ENCODE measurements around the gene PTOV1.

PTOV1 gene

DNA sequence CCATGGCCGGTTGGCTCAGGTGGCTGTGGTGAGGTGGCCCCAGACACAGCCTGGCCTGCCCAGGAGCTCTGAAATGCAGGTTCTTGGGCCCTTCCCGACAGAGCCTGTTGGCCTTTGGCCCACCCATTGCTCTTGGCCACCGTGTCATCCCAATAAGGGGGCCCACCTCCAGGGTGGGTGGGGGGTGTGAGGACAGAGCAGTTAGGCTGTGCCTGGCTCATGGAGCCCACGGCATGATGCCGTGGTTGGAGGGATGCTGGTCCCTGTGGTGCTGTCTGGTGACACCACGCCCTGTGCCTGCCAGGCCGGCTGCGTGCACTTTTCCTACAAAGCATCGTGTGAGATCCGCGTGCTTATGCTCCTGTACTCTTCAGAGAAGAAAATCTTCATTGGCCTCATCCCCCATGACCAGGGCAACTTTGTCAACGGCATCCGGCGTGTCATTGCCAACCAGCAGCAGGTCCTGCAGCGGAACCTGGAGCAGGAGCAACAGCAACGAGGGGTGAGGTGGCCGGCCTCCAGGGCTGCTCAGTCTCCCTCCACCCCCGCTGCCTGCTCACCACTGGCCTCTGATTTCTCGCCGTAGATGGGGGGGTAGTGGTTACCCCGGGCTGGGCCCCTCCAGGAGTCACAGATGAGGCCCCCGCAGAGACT lies 8.8 kb downstream of the PTOV1 start:
- DNase-seq (ENCODE audit: low spot score), result no peak

DNA sequence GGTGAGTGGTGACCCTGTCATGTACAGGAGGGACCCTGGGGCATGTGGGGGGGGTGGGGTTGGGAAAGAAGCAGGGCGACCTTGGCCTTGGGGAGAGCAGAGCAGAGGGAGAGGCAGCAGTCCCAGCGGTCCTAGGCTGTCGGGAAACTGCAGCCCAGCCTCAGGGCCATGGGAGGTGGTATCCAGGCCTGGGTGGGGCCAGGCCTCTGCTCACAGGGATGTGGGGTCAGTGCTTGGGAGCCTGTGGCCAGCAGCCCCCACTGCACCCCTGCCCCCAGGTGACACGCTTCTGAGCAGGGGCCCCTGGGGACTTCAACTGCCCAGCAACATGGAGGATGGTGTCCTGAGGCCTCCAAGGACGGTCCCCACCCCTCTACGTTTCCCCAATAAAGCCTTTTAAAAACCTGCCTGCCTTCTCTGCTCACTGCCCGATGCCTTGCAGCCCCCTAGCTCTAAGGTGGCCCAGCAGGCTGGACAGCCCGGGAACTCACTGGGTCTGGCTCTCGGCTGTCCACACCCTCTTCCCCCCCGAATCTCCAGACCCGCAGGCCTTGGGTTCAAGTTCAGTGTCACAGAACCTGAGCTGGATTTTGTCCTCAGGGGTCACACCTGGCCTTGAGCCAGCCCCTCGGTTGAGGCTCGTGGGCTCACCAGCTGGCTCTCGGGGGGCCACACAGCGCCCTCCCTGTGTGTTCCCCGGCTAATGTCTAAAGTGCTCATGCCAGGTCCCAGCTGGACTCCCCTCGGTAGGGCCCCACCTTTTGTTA lies 9.6 kb downstream of the PTOV1 start:
- no peak for DNase-seq (ENCODE audit: low spot score)

DNA sequence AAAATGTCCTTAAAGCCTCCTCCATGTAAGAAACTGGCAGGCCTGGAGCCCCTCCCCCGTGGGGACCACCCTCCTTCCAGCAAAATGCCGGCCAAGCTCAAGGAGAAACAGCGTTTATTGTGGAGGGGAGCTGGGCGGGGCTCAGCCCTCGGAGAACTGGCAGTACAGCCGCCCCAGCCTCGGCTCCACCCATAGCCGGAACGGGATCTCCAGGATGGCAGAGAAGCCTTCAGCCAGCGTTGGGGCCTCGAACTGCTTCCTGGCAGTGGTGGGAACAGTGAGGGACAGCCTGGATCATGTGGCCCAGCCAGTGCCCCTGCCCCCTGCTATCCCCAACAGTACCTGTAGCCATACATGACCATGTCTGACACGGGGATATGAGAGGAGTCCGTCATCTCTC lies 10.1 kb downstream of the PTOV1 start:
- DNase-seq (ENCODE audit: low spot score), result no peak

DNA sequence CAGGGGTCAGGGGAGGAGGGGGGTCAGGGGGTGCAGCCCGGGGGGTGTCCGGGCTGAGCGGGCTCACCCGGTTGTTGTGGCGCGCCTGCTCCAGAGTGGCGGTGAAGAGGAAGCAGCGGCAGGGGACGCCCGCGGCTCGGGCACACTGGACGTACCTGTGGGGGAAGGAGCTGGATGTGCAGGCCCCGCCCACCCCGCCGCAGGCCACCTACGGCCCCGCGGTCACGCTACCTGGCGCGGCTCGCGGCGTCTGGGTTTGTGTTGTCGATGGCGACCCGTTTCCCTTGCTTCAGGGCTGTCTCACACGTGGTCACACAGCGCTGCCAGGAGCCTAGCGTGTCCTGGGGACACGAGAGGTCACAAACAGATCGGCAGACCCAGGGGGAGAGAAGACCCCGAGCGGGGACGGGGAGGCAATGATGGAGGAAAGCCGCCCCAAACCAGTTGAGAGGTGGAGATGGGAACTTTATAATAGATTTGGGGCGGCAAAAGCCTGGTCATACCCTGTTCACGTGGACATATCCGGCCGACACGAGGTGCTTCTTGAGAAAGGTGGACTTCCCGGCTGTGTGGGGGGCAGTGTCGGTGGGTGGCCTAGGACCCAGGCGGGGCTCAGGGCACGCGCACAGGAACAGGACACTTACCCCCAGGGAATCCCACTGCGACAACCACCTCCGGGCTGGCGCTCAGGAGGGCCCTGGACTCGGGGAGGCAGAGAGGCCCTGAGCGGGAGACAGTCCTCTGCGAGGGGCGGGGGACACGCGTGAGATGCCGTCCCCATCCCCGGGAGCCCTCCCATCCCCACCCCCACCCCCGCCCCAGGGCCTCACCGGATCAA lies 10.8 kb downstream of the PTOV1 start:
- no peak for DNase-seq (ENCODE audit: low spot score)

DNA sequence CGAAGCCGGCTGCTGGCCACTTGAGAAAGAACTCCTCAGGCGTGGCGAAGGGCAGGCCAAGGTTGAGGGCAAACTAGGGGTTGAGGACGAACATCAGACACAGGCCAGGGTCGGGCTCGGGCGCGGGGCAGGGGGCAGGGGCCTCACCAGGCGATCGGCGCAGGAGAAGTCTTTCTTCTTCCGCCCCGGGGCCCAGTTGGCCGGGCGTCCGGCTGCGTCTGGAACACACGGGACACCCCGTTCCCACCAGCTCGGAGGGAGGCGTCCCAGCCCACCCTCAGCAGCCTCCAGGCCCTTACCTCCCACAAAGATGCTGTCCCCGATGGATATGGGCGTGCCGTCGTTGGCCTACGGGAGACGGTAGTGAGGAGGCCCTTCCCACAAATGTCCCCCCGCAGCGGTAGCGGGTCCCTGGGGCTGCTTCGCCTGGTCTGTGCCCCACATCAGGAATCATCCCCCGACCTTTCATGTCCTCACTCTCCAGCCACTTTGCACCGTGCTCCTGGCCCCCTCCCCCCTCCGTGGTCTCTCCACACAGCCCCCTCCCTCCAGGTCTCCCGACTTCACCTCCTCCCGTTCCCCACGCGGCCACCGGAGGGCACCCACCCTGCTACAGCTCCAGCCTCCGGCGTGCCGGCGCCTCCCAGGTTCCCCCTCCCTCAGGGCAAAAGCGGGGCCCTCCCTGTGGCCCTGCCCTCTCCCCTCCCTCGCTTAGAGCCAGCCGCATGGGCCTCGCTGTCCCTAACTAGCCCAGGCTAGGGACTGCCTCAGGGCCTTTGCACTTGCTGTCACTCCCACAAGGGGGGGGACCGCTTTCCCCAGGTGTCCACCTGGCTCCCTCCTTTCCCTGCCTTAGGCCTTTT lies 11.7 kb downstream of the PTOV1 start:
- DNase-seq (ENCODE audit: low spot score), result peak; percentile 78

DNA sequence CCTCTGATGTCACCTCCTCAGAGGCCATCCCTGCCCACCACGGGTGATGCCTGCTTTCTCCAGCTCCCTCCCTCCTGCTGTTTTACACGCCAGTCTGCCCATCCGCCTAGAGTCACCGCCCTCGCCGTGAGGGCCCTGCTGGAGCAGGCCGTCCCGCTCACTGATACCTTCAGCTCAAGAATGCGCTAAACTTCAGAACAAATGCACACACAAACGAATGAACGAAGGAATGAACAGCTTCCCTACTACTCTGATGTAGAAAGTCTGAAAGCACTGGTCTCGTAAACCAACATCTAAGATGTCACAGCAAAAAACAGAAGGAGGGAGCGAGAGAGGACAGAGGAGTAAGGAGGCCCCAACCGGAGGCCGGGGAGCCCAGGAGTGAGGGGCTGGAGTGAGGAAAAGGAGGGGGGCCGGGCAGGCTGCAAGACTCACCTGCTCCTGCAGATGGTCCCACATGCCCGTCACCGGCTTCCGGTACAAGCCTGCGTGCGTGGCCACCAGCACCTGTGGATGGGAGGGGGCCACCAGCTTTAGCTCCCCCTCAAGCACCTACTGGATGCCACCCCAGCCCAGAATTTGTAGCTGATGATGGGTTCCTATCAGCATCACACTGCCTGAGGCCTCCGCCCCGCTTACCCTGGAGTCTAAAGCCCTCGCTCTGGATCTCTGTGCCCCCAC lies 12.4 kb downstream of the PTOV1 start:
- DNase-seq (ENCODE audit: low spot score), result no peak

DNA sequence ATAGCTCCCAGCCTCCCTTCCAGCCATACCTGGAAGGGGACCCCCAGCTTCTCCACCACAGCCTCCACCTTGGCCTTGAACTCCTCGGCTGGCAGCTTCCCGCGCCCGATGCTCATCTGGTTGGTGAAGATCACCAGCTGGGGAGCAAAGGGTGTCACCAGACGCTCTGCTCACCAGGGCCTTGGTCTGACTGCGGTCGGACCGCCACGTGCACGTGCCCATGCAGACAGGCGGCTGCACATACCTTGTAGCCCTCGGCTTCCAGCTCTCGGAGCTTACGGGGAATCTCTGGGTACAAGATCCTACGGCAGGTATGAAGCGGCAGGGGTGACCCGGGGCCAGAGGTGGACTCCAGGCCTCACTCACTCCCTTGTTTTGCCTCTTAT lies 13.0 kb downstream of the PTOV1 start:
- DNase-seq (ENCODE audit: low spot score), result no peak

DNA sequence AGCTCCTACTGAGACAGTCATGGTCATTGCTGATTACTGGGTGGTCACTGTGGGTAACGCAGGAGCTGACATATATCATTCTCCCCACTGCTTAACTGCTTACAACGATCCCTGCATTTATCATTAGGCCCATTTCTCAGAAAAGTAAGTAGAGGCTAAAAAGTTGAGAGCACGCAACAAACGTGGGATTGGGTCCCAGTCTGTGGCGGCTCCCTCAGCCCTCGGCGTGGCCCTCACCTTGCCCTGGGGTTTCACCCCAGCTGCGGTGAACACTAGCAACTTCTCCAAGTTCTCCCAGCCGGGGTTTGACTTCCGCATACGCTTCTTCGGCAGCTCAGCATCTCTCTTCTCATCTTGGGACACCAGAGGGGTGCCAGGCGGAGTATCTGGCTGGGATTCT lies 13.9 kb downstream of the PTOV1 start:
- DNase-seq (ENCODE audit: low spot score), result no peak

DNA sequence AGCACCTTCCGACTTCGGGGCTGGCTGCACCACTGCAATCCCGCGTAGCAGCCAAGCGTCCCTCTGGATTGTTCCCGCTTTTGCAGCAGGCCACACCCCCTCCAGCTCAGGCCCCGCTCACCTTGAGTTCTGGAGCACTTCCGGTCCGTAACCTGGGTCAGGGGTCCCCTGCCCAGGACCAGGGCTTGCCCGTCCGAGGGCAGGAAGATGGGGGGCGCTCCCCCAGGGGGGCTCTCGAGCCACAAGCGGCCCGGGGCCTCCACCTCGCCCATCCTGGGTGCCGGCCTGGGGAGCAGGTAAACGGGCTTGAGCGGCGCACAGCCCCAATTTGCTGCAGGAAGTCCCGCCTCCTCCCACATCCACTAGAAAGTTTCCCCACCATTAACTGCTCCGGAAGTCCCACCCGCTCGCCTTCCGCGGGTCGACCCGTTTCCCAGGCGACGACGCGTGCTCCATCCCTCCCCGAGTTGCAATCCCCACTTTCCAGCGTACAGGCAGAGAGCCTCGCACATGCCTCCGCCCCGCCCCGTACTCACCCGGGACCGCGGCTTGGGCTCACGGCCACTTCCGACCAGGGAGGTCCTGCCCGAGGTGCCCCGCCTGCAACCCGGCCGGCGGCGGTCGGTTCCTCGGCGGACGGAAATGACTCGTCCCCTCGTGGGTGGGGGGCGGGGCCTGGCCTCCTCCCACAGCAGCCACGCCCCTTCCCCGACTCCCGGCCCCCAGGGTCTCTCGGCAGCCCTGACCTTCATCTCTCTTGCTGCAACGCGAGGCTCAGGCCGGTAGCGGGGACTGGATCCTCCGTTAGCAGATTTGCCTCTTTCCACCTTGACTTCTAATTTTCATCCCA lies 16.2 kb downstream of the PTOV1 start, which contains the start of gene PNKP:
TSS of gene PNKP (minus strand) at position 644 of the 850 bp plus-strand sequence. CDS start at position 272, 372 bp downstream.
- DNase-seq (ENCODE audit: low spot score), result peak; percentile 93

DNA sequence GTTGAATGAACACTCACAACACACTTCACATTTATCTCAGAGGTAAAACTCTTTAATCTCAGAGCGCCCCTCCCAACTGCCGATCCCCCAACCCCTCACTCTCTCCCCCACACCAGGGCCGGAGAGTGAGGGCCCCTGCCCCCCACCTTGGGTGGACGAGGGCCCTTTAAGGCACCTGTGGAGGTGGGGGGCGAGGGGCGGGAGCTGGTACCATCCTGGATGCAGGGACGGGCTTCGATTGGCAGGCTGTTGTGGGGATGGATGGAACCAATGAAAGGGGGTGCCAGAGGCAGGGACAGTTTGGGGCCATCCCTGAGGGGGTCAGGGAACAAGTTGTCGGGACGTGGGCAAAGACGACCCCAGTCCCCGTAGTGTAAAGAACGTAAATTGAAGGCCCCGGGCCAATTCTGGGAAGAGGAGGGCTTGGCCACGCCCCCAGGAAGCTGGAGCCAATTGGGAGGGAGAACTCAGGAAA lies 18.1 kb downstream of the PTOV1 start:
- peak; percentile 60 for DNase-seq (ENCODE audit: low spot score)

DNA sequence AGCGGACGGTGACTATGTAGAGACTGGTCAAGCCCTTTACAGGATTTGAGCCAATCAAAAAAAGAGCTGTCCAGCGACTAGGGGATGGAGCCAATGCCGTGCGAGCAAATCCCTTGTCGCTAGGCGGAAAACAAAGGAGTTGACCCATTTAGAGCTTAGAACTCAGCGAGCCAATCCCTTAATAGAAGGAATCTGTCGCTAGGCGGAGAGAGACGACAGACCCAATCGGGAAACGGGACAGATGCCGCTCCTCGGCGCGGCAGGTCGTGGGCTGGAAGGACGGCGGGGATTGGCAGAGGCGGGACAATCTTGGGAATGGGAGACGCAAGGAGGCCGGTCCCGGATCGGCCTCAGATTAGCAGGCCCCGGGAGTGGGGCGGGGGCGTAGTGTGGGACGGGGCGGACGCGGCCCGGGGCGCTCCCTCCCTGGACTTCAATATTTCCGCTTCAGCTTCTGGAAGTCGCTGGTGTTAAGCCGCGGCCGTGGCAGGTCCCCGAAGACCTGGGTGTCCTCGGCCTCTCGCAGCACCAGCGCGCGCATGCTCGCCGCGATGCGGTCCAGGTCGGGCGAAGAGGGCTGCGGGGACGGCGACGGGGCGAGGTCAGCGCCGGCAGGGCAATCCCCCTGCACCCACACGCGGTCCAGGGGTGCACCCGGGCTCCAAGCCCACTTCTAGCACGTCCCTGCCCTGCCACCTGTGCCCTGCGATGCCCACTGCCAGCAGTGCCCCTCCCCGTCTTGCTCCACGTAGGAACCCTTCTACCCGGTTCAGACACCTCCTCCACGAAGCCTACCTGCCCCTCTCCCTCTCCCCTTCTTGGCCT lies 18.7 kb downstream of the PTOV1 start:
- peak; percentile 97 for DNase-seq (ENCODE audit: low spot score)

DNA sequence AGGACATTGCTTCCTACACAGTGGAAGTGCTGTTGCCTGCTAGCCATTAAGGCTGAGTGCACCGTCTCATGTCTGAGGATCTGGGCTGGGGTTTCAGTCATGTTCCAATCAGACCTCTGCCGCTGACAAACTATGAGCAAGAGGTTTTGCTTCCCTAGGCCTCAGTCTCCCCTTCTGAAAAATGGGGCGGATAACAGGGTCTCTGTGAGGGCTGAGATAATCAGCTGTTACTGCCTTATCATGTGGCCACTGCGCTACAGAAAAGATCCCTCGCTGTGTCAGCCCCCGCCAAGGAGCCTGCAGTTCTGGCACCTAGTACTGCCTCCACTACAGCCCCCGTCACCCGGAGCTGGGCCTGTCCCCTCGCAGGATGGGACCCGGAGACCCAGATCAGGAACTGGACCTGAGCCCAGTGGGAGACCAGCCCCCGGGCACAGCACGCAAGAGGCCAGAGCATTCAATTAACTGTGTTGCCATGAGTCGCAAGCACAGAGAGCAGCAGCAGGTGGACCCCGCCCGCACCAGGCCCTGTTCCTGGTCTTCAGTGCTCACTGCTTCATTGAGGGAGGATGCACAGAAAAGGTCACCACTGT lies 19.4 kb downstream of the PTOV1 start:
- DNase-seq (ENCODE audit: low spot score), result no peak

DNA sequence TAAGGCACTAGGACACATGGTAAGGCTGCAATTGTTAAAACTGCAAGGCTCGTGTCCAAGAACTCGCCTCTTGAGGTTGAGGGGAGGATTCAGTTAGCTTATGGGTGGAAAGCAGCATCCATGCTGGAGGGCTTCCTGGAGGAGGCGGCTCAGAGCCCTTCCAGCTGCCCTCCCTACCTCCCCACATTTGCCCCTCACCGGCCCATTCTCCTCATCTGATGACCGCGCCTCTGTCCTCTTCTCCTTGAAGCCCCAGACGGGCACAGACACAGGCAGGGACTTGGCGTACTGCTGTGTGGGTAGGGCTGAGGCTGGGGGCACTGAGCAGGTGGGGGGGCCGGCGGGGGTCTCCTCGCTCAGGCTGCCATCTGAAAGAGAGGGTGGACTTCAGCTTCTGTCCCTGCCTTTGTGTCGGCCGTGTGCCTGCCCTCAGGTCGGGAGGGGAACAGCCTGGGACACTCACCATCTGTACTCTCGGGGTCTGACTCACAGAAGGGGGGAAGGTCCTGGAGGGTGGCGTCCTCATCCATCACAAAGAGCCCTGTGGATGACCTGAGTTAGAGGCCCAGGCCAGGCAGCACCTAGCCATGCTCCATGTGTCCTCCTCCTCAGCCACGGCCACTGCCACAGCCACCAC lies 20.5 kb downstream of the PTOV1 start:
- DNase-seq (ENCODE audit: low spot score), result no peak

DNA sequence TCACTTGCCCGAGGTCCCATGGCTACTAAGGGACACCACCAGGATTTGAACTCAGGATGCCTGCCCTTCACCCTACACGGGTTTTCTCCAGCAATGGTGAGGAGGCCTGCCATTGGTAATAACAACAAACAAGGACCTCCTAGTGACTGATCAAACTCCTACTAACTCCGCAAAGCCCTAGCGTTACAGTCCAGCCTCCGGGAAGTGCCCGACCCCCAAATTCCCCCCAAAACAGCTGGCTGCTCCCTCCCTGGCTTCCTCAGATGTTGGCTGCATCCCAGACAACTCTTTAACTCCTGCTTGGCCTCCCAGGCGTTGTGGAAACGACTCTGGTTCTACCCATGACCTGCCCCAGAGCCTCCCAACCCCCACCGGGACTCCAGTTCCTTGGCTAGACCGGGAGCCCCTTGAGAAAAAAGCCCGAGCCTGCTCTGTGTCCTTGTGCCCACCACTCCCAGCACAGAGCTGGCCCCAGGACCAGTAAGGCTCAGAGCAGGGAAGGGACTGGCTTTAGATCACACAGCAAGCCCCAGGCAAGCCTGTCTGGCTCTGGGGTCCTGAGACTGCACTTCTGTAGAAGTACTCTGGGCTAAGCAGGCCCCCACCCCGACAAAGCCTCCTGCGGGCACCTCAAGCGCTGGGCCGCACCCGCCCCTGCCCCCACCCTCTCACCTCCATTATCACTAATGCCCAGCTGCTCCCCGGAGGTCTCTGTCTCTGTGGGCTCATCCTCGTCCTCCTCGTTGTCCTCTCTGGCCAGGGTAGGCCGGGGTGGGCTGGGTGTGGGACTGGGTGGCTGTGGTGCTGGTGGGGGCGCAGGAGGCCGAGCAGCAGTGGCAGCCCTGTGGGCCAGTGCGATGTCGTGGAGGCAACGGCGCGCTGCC lies 21.5 kb downstream of the PTOV1 start:
- no peak for DNase-seq (ENCODE audit: low spot score)

DNA sequence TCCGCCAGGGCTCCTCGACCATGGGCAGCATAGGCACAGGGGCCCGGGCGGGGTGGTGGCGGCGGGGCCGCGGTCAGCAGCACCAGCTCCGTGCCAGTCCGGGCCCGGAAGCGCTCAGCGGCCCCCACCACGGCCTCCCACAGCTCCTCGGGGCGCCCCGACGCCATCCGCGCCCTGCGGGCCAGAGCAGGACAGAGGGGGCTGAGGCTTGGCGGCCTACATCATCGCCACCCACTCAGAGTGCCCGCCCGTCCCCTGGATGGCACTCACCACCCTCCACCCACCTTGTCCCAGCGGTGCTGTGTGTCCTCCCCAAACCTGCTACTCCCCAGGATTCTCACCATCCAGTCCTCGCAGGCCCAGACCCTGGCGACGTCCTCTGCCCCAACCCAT lies 22.2 kb downstream of the PTOV1 start:
- DNase-seq (ENCODE audit: low spot score), result no peak

DNA sequence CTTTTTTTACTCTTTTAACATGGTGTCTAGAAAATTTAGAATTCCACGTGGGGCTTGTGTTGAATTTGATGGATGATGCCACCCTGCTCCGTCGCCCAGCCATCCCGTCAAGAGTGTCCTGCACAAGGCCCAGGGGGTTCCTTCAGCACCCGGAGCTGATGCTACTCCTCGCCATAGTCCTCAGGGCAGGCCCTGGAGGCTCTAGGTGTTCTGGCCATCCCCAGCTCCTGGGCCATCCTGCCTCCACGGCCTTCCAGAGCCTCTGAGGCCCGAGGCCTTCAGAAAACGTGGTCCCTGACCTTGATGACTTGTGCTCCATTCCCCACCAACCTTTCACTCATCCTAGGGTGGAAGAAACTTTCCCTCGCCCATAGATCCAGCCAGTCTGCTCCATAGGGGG lies 22.9 kb downstream of the PTOV1 start:
- DNase-seq (ENCODE audit: low spot score), result no peak

DNA sequence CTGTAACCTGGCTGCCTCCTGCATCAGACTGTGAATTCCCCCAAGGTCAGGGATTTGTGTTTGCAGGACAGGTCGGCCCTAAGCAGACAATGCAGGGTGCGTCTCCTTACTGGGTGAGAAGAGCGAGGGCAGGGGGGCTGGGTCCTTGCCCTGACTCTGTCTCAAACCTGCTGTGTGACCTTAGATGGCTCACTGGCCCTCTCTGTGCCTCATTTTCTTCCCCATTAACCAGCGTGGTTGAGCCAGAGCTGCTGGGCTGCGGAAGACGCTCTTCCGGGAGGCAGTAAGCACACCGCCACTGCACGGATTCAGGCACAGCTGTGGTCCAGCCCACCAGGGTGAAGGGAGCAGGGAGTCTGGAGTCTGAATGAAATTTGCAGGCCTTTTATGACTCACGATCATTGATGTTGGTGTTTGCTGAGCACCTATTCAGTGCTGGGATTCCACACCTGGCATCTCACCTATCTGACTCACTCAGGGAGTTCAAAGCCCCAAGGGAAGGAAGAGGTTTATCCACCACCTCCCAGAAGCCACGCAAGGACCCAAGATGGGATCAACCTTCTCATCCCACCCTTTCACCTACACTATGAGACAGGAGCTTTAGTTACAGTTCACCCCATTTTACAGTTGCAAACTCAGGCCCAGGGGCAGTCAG lies 23.7 kb downstream of the PTOV1 start:
- no peak for DNase-seq (ENCODE audit: low spot score)
